K562 (cell line): ENCODE results near the gene ATAD3C. TPM values are rescaled to one million over a fixed set of nuclear protein-coding genes. Genes with fewer than 3 reads are reported as not detected.
A peak's percentile ranks its signal among the peaks of the same experiment; 100 is the strongest.

Experiments used
- FUS ChIP-seq: fragments of 200-400 bp; formaldehyde crosslinking; optimal IDR thresholded peaks from 2 replicates; pipeline ENCODE3; 2017; ENCODE audit warnings: low read depth, low read length
- JUNB ChIP-seq: fragments of 450-650 bp; formaldehyde crosslinking; conservative IDR thresholded peaks from 2 replicates; pipeline ENCODE4 v1.4.0; 2020; ENCODE audit warnings: mild to moderate bottlenecking
- NCOA2 ChIP-seq, 2 experiments: fragments of 450-650 bp; IDR thresholded peaks; 2 replicates each; pipeline ENCODE4 v1.6.1; 2018; ENCODE audit warnings: mild to moderate bottlenecking in 2 of 2, moderate library complexity in 1 of 2; ENCODE audit not compliant: partially characterized antibody in 2 of 2
- NR3C1 ChIP-seq: sonication (generic); formaldehyde crosslinking; IDR thresholded peaks from 2 replicates; pipeline ENCODE4 v1.8.1; 2022; ENCODE audit warnings: missing genetic modification reagents
- POLR2AphosphoS5 ChIP-seq: IDR thresholded peaks from 2 replicates; pipeline ENCODE4 v1.6.1; 2011; ENCODE audit warnings: mild to moderate bottlenecking, low read depth, low read length, moderate library complexity; ENCODE audit not compliant: control insufficient read depth, insufficient read depth
- RFX5 ChIP-seq: IDR thresholded peaks from 2 replicates; pipeline ENCODE4 v1.6.1; 2011; ENCODE audit warnings: low read depth, mild to moderate bottlenecking, improper control_type of control experiment, low read length
- SMARCC2 ChIP-seq: fragments of 450-650 bp; IDR thresholded peaks from 2 replicates; pipeline ENCODE4 v1.6.1; 2017; ENCODE audit warnings: antibody characterized with exemption, moderate library complexity, mild to moderate bottlenecking, low read depth
- TBL1XR1 ChIP-seq, 2 experiments: IDR thresholded peaks; 2 replicates each; pipeline ENCODE4 v1.6.1; 2012; ENCODE audit warnings: improper control_type of control experiment in 2 of 2, low read length in 2 of 2, mild to moderate bottlenecking in 1 of 2
- ZNF830 ChIP-seq: fragments of 250-450 bp; sonication (Bioruptor Pico); IDR thresholded peaks from 2 replicates; pipeline ENCODE4 v1.5.0; 2021; ENCODE audit warnings: mild to moderate bottlenecking
- ZSCAN29 ChIP-seq: fragments of 450-650 bp; IDR thresholded peaks from 2 replicates; pipeline ENCODE4 v1.6.1; 2017
- polyA plus RNA-seq, 8 experiments: library from polyadenylated mRNA; depleted of rRNA in 4 of 8; stranded (reverse) in 5 of 8; unstranded in 3 of 8; fragments of >200 nt; fragmentation: Nextera tagmentation in 2 of 8; fragmentation: Illumina TruSeq in 1 of 8; extraction: Ambion mirVana in 2 of 8; extraction: Trizol in 1 of 8; gene quantifications; 2 replicates each; pipeline versions ENCODE4 v1.2.1 to v1.2.3, GENCODE V29; 2011 to 2014; ENCODE audit warnings: inconsistent platforms in 1 of 8, missing spikeins in 1 of 8
- total RNA-seq, 7 experiments: library from RNA; depleted of rRNA in 6 of 7; stranded (reverse); fragments of >200 nt in 6 of 7; fragmentation: Illumina TruSeq in 2 of 7; extraction: Trizol in 2 of 7; gene quantifications; 2 replicates each; pipeline versions ENCODE4 v1.2.1 to v1.2.3, GENCODE V29; 2011 to 2021; ENCODE audit warnings: low replicate concordance in 1 of 7
- TF ChIP-seq, protein P1 (sequence below): sonication (generic); formaldehyde crosslinking; IDR thresholded peaks from 2 replicates; pipeline ENCODE4 v1.8.1; 2023; ENCODE audit warnings: mild to moderate bottlenecking, missing genetic modification reagents
- TF ChIP-seq, protein P2 (sequence below): fragments of 450-650 bp; conservative IDR thresholded peaks from 2 replicates; pipeline ENCODE4 v1.6.1; 2016; ENCODE audit warnings: missing genetic modification characterization, low read depth, mild to moderate bottlenecking, missing compliant biosample characterization, moderate library complexity
- TF ChIP-seq, protein P3 (sequence below), 3 experiments: fragments of 200-800 bp in 1 of 3; sonication (Bioruptor generic) in 1 of 3; sonication (generic) in 1 of 3; formaldehyde crosslinking in 1 of 3; IDR thresholded peaks; 2 replicates each; pipeline versions ENCODE4 v1.6.1 to v1.8.0; 2016 to 2022; ENCODE audit warnings: mild to moderate bottlenecking in 2 of 3, missing compliant biosample characterization in 2 of 3, missing genetic modification characterization in 2 of 3, missing genetic modification reagents in 1 of 3

Gene ATAD3C
- total and polyA plus RNA-seq, 9 of the 15 experiments (the other 6 are each of a cell fraction or from before 2014, with no cell fraction given): 0.03 to 0.18 TPM; not detected in 7

DNA sequence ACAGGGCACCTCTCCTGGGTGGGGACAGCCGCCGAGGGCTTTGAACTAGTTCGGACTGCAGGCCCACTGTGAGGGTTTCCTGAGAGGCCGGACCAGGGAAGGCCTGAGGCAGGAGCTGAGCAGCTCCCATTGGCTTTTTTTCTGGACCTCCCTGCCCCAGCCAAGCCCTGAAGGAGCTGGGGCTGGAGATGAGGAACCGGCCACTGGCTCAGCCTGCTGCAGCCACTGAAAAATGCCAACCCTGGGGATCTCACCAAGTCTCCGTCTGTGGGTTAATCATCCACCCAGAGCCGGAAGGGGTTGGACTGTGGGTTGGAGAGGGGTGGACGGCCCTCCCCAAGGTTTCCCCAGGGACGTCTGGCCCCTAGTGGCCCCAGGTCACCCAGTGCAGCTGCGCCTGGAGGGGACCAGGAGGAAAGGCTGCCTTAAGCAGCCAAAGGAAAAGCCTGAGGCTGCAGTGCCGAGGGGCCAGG is 11.5 kb upstream of the ATAD3C start (continued):
- TF ChIP-seq RFX5: no peak
- no peak for TF ChIP-seq JUNB (CRISPR knock-in tag)
- no peak for TF ChIP-seq SMARCC2
- TF ChIP-seq, protein P1, sequence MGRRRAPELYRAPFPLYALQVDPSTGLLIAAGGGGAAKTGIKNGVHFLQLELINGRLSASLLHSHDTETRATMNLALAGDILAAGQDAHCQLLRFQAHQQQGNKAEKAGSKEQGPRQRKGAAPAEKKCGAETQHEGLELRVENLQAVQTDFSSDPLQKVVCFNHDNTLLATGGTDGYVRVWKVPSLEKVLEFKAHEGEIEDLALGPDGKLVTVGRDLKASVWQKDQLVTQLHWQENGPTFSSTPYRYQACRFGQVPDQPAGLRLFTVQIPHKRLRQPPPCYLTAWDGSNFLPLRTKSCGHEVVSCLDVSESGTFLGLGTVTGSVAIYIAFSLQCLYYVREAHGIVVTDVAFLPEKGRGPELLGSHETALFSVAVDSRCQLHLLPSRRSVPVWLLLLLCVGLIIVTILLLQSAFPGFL: no peak
- TF ChIP-seq POLR2AphosphoS5: no peak
- TF ChIP-seq, protein P2, sequence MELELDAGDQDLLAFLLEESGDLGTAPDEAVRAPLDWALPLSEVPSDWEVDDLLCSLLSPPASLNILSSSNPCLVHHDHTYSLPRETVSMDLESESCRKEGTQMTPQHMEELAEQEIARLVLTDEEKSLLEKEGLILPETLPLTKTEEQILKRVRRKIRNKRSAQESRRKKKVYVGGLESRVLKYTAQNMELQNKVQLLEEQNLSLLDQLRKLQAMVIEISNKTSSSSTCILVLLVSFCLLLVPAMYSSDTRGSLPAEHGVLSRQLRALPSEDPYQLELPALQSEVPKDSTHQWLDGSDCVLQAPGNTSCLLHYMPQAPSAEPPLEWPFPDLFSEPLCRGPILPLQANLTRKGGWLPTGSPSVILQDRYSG (tag): no peak
- no peak for TF ChIP-seq ZNF830
- no peak for TF ChIP-seq FUS
- no peak for TF ChIP-seq TBL1XR1 (IDR thresholded peaks at IDR 0.05; ENCODE audit: low read length in 2 of 2)
- no peak for TF ChIP-seq ZSCAN29
- TF ChIP-seq, protein P3, sequence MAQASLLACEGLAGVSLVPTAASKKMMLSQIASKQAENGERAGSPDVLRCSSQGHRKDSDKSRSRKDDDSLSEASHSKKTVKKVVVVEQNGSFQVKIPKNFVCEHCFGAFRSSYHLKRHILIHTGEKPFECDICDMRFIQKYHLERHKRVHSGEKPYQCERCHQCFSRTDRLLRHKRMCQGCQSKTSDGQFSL (CRISPR knock-in tag; IDR thresholded peaks at IDR 0.05): no peak
- TF ChIP-seq, protein P3 (tag; IDR thresholded peaks at IDR 0.05): no peak
- no peak for TF ChIP-seq NCOA2 (IDR thresholded peaks at IDR 0.05; ENCODE audit: partially characterized antibody in 2 of 2)
- TF ChIP-seq NR3C1 (CRISPR knock-in tag): 0 out of 2 replicates have a peak, but pooled peaks have one; percentile 43
- TF ChIP-seq, all 486 proteins: peak for 3
